HCT116 (cell line): ENCODE data around the gene SLC45A2. TPM values are rescaled to one million over a fixed set of nuclear protein-coding genes. Genes with fewer than 3 reads are reported as not detected.

Experiments
- ATAC-seq: fragments of 200-7000 bp; cut with Tn5 transposase; 2 replicates; pipeline ENCODE4 v1.9.1; 2020; ENCODE audit warnings: mild to moderate bottlenecking, moderate library complexity
- BruUV-seq: library from RNA; stranded (reverse); fragments of 400-500 nt; replicated peaks from 2 replicates; lab custom pipeline; 2021; lab: Mats Ljungman, UMichigan
- CTCF ChIA-PET: fragments of 300-600 bp; sonication (Branson Sonifier 250); formaldehyde crosslinking; loops from one replicate; lab custom pipeline; 2021; ENCODE audit warnings: antibody characterized with exemption; lab: Charles Lee
- POLR2A ChIA-PET: fragments of 300-600, 350-600 bp; sonication (Branson Sonifier 250); formaldehyde crosslinking; loops from one replicate; lab custom pipeline; 2021; ENCODE audit warnings: antibody characterized with exemption; lab: Charles Lee
- RAD21 ChIA-PET, 2 experiments: fragments of 300-600 bp; sonication (Branson Sonifier 250); formaldehyde crosslinking; loops; one replicate each; lab custom pipeline; 2023; ENCODE audit warnings: low total read pairs in 2 of 2; ENCODE audit not compliant: uncharacterized antibody in 2 of 2, unreplicated experiment in 2 of 2, low non-redundant PET in 1 of 2; lab: Charles Lee
- DNase-seq: peaks from one replicate; pipeline ENCODE4 v3.0.0-alpha.2; 2010; ENCODE audit warnings: low read depth, low spot score
- H2AFZ ChIP-seq: fragments of 200-600 bp; shearing (Covaris generic), sonication (generic); 2 replicates; pipeline ENCODE4 v1.6.1; 2017; ENCODE audit warnings: low read depth, mixed run types, mixed read lengths, antibody characterized with exemption, low read length; ENCODE audit not compliant: poor library complexity, severe bottlenecking
- H3K27ac ChIP-seq: 2 replicates; pipeline ENCODE4 v1.5.1; 2012; ENCODE audit warnings: low read depth, low read length
- H3K27me3 ChIP-seq: fragments of 200-600 bp; sonication (generic); 2 replicates; pipeline ENCODE4 v1.6.1; 2016; ENCODE audit warnings: mixed run types, low read length, mixed read lengths; ENCODE audit not compliant: insufficient read depth
- H3K36me3 ChIP-seq, 2 experiments: fragments of 200-500 bp in 1 of 2; fragments of 200-600 bp in 1 of 2; sonication (Bioruptor generic) in 1 of 2; sonication (generic) in 1 of 2; 2 replicates each; pipeline versions ENCODE4 v1.5.1 to v1.6.1; 2014 to 2016; ENCODE audit warnings: low read length in 2 of 2, inconsistent platforms in 1 of 2, mixed read lengths in 1 of 2, mixed run types in 1 of 2; ENCODE audit not compliant: insufficient read depth in 2 of 2, control insufficient read depth in 1 of 2
- H3K4me1 ChIP-seq, 2 experiments: fragments of 200-600 bp in 1 of 2; sonication (generic) in 1 of 2; 2 replicates each; pipeline versions ENCODE4 v1.5.1 to v1.6.1; 2012 to 2017; ENCODE audit warnings: low read length in 2 of 2, inconsistent platforms in 1 of 2, mild to moderate bottlenecking in 1 of 2, mixed read lengths in 1 of 2, mixed run types in 1 of 2, moderate library complexity in 1 of 2; ENCODE audit not compliant: insufficient read depth in 2 of 2, control insufficient read depth in 1 of 2
- H3K4me2 ChIP-seq: fragments of 200-600 bp; sonication (generic); 2 replicates; pipeline ENCODE4 v1.6.1; 2017; ENCODE audit warnings: mixed run types, low read length, mixed read lengths
- H3K4me3 ChIP-seq, 2 experiments: fragments of 200-600 bp in 1 of 2; sonication (generic) in 1 of 2; replicated peaks in 1 of 2; 2 replicates each; pipeline ENCODE4 v1.5.1; 2011 to 2016; ENCODE audit warnings: low read length in 2 of 2, control low read depth in 1 of 2, low read depth in 1 of 2, mild to moderate bottlenecking in 1 of 2, mixed read lengths in 1 of 2, mixed run types in 1 of 2
- H3K79me2 ChIP-seq: fragments of 200-600 bp; sonication (generic); 2 replicates; pipeline ENCODE4 v1.6.1; 2017; ENCODE audit warnings: mild to moderate bottlenecking, mixed run types, low read length, moderate library complexity, mixed read lengths; ENCODE audit not compliant: insufficient read depth
- H3K9ac ChIP-seq: fragments of 200-600 bp; sonication (generic); 2 replicates; pipeline ENCODE4 v1.6.1; 2016; ENCODE audit warnings: low read length, mixed read lengths
- H3K9me2 ChIP-seq: fragments of 200-600 bp; sonication (generic), shearing (Covaris generic); 2 replicates; pipeline ENCODE4 v1.6.1; 2017; ENCODE audit warnings: mixed run types, mild to moderate bottlenecking, moderate library complexity; ENCODE audit not compliant: insufficient read depth
- H3K9me3 ChIP-seq, 2 experiments: fragments of 200-500 bp in 1 of 2; fragments of 200-600 bp in 1 of 2; sonication (Bioruptor generic) in 1 of 2; sonication (generic) in 1 of 2; 2 replicates each; pipeline ENCODE4 v1.6.1; 2014 to 2017; ENCODE audit warnings: low read length in 2 of 2, mixed read lengths in 2 of 2, inconsistent platforms in 1 of 2, low read depth in 1 of 2, mild to moderate bottlenecking in 1 of 2, mixed run types in 1 of 2, moderate library complexity in 1 of 2; ENCODE audit not compliant: control insufficient read depth in 1 of 2, insufficient read depth in 1 of 2
- H4K20me1 ChIP-seq: fragments of 200-600 bp; sonication (generic), shearing (Covaris generic); 2 replicates; pipeline ENCODE4 v1.6.1; 2017; ENCODE audit warnings: mixed run types, mild to moderate bottlenecking, moderate library complexity; ENCODE audit not compliant: insufficient read depth
- CBX3 ChIP-seq: IDR thresholded peaks from 2 replicates; pipeline ENCODE4 v1.6.1; 2012; ENCODE audit warnings: low read depth
- CEBPB ChIP-seq: IDR thresholded peaks from 2 replicates; pipeline ENCODE4 v1.6.1; 2012; ENCODE audit warnings: low read depth
- CTCF ChIP-seq, 3 experiments: fragments of 200-600 bp in 1 of 3; sonication (generic) in 1 of 3; IDR thresholded peaks in 2 of 3; conservative IDR thresholded peaks in 1 of 3; 2 replicates each; pipeline ENCODE4 v1.5.1; 2012 to 2017; ENCODE audit warnings: low read depth in 2 of 3, low read length in 2 of 3, antibody characterized with exemption in 1 of 3, borderline replicate concordance in 1 of 3, control low read depth in 1 of 3, mild to moderate bottlenecking in 1 of 3, mixed read lengths in 1 of 3, mixed run types in 1 of 3, moderate library complexity in 1 of 3; ENCODE audit not compliant: insufficient read depth in 1 of 3
- ELF1 ChIP-seq: IDR thresholded peaks from 2 replicates; pipeline ENCODE4 v1.6.1; 2012; ENCODE audit warnings: low read depth, borderline replicate concordance
- EZH2phosphoT487 ChIP-seq: fragments of 200-600 bp; IDR thresholded peaks from 2 replicates; pipeline ENCODE4 v1.6.1; 2018; ENCODE audit warnings: antibody characterized with exemption, borderline replicate concordance
- JUND ChIP-seq: IDR thresholded peaks from 2 replicates; pipeline ENCODE4 v1.6.1; 2012
- MAX ChIP-seq: IDR thresholded peaks from 2 replicates; pipeline ENCODE4 v1.6.1; 2012
- POLR2A ChIP-seq: IDR thresholded peaks from 2 replicates; pipeline ENCODE4 v1.7.0; 2011; ENCODE audit warnings: borderline replicate concordance; ENCODE audit not compliant: insufficient read depth, insufficient read length; ENCODE audit errors: extremely low read depth
- RAD21 ChIP-seq: IDR thresholded peaks from 2 replicates; pipeline ENCODE4 v1.6.1; 2012; ENCODE audit warnings: low read depth, mild to moderate bottlenecking
- REST ChIP-seq: IDR thresholded peaks from 2 replicates; pipeline ENCODE4 v1.6.1; 2012; ENCODE audit warnings: low read depth
- TCF7L2 ChIP-seq: IDR thresholded peaks from 2 replicates; pipeline ENCODE4 v1.7.0; 2011; ENCODE audit warnings: borderline replicate concordance, inconsistent platforms; ENCODE audit not compliant: insufficient read depth, insufficient read length; ENCODE audit errors: extremely low read depth
- ZBTB33 ChIP-seq: IDR thresholded peaks from 2 replicates; pipeline ENCODE4 v1.6.1; 2011; ENCODE audit warnings: mild to moderate bottlenecking, low read length, moderate library complexity; ENCODE audit not compliant: insufficient replicate concordance; ENCODE audit errors: extremely low read depth
- intact Hi-C: fragments of 100-400 bp; cut with micrococcal nuclease; formaldehyde crosslinking; loops from 2 replicates; pipeline ENCODE4 v1.10.0; 2022
- total RNA-seq: library from RNA; stranded (reverse); gene quantifications from one replicate; pipeline ENCODE4 v1.2.1, GENCODE V29; 2021; ENCODE audit not compliant: unreplicated experiment
- TF ChIP-seq, protein P1 (sequence below): IDR thresholded peaks from 2 replicates; pipeline ENCODE4 v1.6.1; 2012

The SLC45A2 gene
- total RNA-seq, 1 experiment from 2014 or later: not detected

DNA sequence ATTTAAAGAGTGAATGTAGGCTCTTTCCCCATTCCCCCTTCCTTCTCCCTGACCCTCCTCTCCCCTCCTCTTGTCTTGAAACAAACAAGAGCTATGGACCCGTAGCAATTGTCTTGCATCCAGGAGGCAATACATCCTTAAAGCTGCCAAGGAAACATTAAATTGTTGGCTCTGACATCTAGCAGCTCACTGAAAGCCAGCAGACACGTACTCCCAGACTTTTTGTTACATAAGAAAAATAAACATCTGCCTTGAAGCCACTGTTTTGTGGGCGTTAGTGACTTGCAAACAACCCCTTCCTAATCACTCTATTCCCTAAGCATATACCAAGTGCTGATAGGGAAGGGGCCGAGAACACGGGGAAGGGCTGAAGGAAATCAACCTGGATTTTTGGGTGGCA, 8.6 kb downstream of the SLC45A2 start:
- H3K9me2 ChIP-seq: no peaks in the 10 kb centered on the region
- H3K27me3 ChIP-seq: peaks cover 10% of the 10 kb centered on the region
- TF ChIP-seq MAX (no peak), RAD21 (no peak), CEBPB (no peak), ELF1 (no peak), JUND (no peak), EZH2phosphoT487 (no peak), POLR2A (no peak), CTCF (IDR thresholded peaks at IDR 0.05 in 2 of 3, conservative IDR thresholded peaks at IDR 0.05 in 1 of 3; ENCODE audit: borderline replicate concordance in 1 of 3, insufficient read depth in 1 of 3, low read depth in 2 of 3, low read length in 2 of 3) (no peak), REST (no peak), ZBTB33 (no peak), CBX3 (no peak), TCF7L2 (no peak)
- TF ChIP-seq, protein P1, sequence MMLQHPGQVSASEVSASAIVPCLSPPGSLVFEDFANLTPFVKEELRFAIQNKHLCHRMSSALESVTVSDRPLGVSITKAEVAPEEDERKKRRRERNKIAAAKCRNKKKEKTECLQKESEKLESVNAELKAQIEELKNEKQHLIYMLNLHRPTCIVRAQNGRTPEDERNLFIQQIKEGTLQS: no peak
- H3K27ac ChIP-seq: no peak overlapping the region
- POLR2A ChIA-PET: no interaction called here
- H3K79me2 ChIP-seq: no peaks in the 10 kb centered on the region
- no peak overlapping the region for H3K9ac ChIP-seq
- RAD21 ChIA-PET: no interaction called here
- H3K36me3 ChIP-seq: no peaks in the 10 kb centered on the region
- BruUV-seq: no TSS peak
- intact Hi-C loops: no loop called here
- H3K9me3 ChIP-seq: no peaks in the 10 kb centered on the region
- H3K4me3 ChIP-seq: no peak overlapping the region
- CTCF ChIA-PET: interaction anchor here (0.9 kb wide), 1 partner anchor 541 kb away, joined by 3 read pairs; no protein-coding TSS in a partner anchor
- H4K20me1 ChIP-seq: no peaks in the 10 kb centered on the region
- no peak overlapping the region for H2AFZ ChIP-seq
- no peaks in the 10 kb centered on the region for H3K4me1 ChIP-seq
- no peak for ATAC-seq
- DNase-seq: no peak
- H3K4me2 ChIP-seq: no peak overlapping the region
